KMS-11 (cell line): ENCODE data around the gene MAML2.

ENCODE experiments used
- H2AFZ ChIP-seq: fragments of 200-600 bp; sonication (generic); 2 replicates; pipeline ENCODE4 v1.6.1; 2016; ENCODE audit warnings: antibody characterized with exemption, mixed run types, low read depth
- H3K27ac ChIP-seq: fragments of 200-600 bp; sonication (generic); 2 replicates; pipeline ENCODE4 v1.6.1; 2016; ENCODE audit warnings: mild to moderate bottlenecking, mixed run types
- H3K27me3 ChIP-seq: fragments of 200-600 bp; sonication (generic); 2 replicates; pipeline ENCODE4 v1.6.1; 2017; ENCODE audit warnings: mild to moderate bottlenecking, low read depth, mixed run types, moderate library complexity; ENCODE audit not compliant: insufficient read depth
- H3K36me3 ChIP-seq: fragments of 200-600 bp; sonication (generic); 2 replicates; pipeline ENCODE4 v1.6.1; 2017; ENCODE audit warnings: mild to moderate bottlenecking, mixed run types; ENCODE audit not compliant: insufficient read depth
- H3K4me1 ChIP-seq: fragments of 200-600 bp; sonication (generic); 2 replicates; pipeline ENCODE4 v1.6.1; 2016; ENCODE audit warnings: mild to moderate bottlenecking, low read depth, mixed run types; ENCODE audit not compliant: poor library complexity, severe bottlenecking
- H3K4me2 ChIP-seq: fragments of 200-600 bp; sonication (generic); 2 replicates; pipeline ENCODE4 v1.7.0; 2016; ENCODE audit warnings: mild to moderate bottlenecking, mixed run types
- H3K4me3 ChIP-seq: fragments of 200-600 bp; sonication (generic); IDR thresholded peaks from 2 replicates; pipeline ENCODE4 v1.6.1; 2017; ENCODE audit warnings: low read depth, low read length, mixed read lengths; ENCODE audit not compliant: insufficient read depth
- H3K79me2 ChIP-seq: fragments of 200-600 bp; sonication (generic); 2 replicates; pipeline ENCODE4 v1.6.1; 2016; ENCODE audit warnings: low read depth, mixed run types; ENCODE audit not compliant: insufficient read depth
- H3K9ac ChIP-seq: fragments of 200-600 bp; sonication (generic); 2 replicates; pipeline ENCODE4 v1.6.1; 2016; ENCODE audit warnings: mild to moderate bottlenecking, mixed run types
- H4K20me1 ChIP-seq: fragments of 200-600 bp; sonication (generic); 2 replicates; pipeline ENCODE4 v1.6.1; 2016; ENCODE audit warnings: mild to moderate bottlenecking, mixed run types; ENCODE audit not compliant: insufficient read depth
- CTCF ChIP-seq: fragments of 200-600 bp; sonication (generic); conservative IDR thresholded peaks from 2 replicates; pipeline ENCODE4 v1.6.1; 2017; ENCODE audit warnings: low read depth, mild to moderate bottlenecking, antibody characterized with exemption, low read length, moderate library complexity, mixed read lengths

Gene MAML2

GRCh38 chr11:96023275-96023674 is 319.7 kb downstream of the MAML2 start:
- no peak overlapping the region for H3K4me3 ChIP-seq

GRCh38 chr11:96021901-96022650 is 320.9 kb downstream of the MAML2 start:
- Histone ChIP-seq H3K4me2 (no peak overlapping the region), H3K36me3 (no peaks in the 10 kb centered on the region), H2AFZ (no peak overlapping the region), H3K4me3 (no peak overlapping the region), H3K27me3 (no peaks in the 10 kb centered on the region), H3K9ac (no peak overlapping the region), H3K79me2 (no peaks in the 10 kb centered on the region), H3K4me1 (no peaks in the 10 kb centered on the region), H4K20me1 (no peaks in the 10 kb centered on the region), H3K27ac (no peak overlapping the region)
- TF ChIP-seq CTCF: no peak

More at GRCh38 chr11:96023275-96023674, 319.7 kb downstream of the MAML2 start:
- no peaks in the 10 kb centered on the region for H3K36me3 ChIP-seq
- TF ChIP-seq CTCF: no peak
- H3K9ac ChIP-seq: no peak overlapping the region
- no peak overlapping the region for H3K4me2 ChIP-seq
- no peak overlapping the region for H2AFZ ChIP-seq
- H3K27me3 ChIP-seq: no peaks in the 10 kb centered on the region
- no peaks in the 10 kb centered on the region for H3K4me1 ChIP-seq
- no peaks in the 10 kb centered on the region for H3K79me2 ChIP-seq
- H4K20me1 ChIP-seq: no peaks in the 10 kb centered on the region
- H3K27ac ChIP-seq: no peak overlapping the region

GRCh38 chr11:96019810-96020747 is 322.9 kb downstream of the MAML2 start:
- H3K36me3 ChIP-seq: no peaks in the 10 kb centered on the region
- no peak overlapping the region for H3K4me2 ChIP-seq
- no peaks in the 10 kb centered on the region for H3K4me1 ChIP-seq
- H2AFZ ChIP-seq: no peak overlapping the region
- H3K79me2 ChIP-seq: no peaks in the 10 kb centered on the region
- no peaks in the 10 kb centered on the region for H3K27me3 ChIP-seq
- H4K20me1 ChIP-seq: no peaks in the 10 kb centered on the region
- no peak overlapping the region for H3K27ac ChIP-seq
- H3K4me3 ChIP-seq: no peak overlapping the region
- no peak for TF ChIP-seq CTCF
- H3K9ac ChIP-seq: no peak overlapping the region

GRCh38 chr11:96019281-96019680 is 323.7 kb downstream of the MAML2 start:
- no peaks in the 10 kb centered on the region for H4K20me1 ChIP-seq
- no peak overlapping the region for H2AFZ ChIP-seq
- no peak overlapping the region for H3K4me3 ChIP-seq
- TF ChIP-seq CTCF: no peak
- H3K27ac ChIP-seq: no peak overlapping the region
- no peak overlapping the region for H3K4me2 ChIP-seq
- no peaks in the 10 kb centered on the region for H3K79me2 ChIP-seq
- H3K36me3 ChIP-seq: no peaks in the 10 kb centered on the region
- H3K27me3 ChIP-seq: no peaks in the 10 kb centered on the region
- no peaks in the 10 kb centered on the region for H3K4me1 ChIP-seq
- H3K9ac ChIP-seq: no peak overlapping the region
